Measurements from ENCODE around the gene THRB.

Gene THRB

GRCh38 chr3:24270204-24270691, 224.4 kb downstream of the THRB start:
- Histone ChIP-seq H3K36me3 (ENCODE audit: insufficient read depth, low read length) (no peaks in the 10 kb centered on the region), H3K9me3 (ENCODE audit: control insufficient read depth, insufficient read depth, low read length) (peaks cover under 1% of the 10 kb centered on the region; the same call in 1 of the 2 replicates), H3K4me1 (ENCODE audit: insufficient read depth, low read length) (peaks cover 8% of the 10 kb centered on the region; the same call in 1 of the 2 replicates), H3K9ac (ENCODE audit: low read depth, low read length) (no peak overlapping the region)

GRCh38 chr3:24264748-24265158, 229.9 kb downstream of the THRB start:
- H3K9me3 ChIP-seq (ENCODE audit: control insufficient read depth, insufficient read depth, low read length): peaks cover 5% of the 10 kb centered on the region; the same call in 1 of the 2 replicates
- no peaks in the 10 kb centered on the region for H3K4me1 ChIP-seq (ENCODE audit: insufficient read depth, low read length)
- no peaks in the 10 kb centered on the region for H3K36me3 ChIP-seq (ENCODE audit: insufficient read depth, low read length)
- no peak overlapping the region for H3K9ac ChIP-seq (ENCODE audit: low read depth, low read length)

- Histone ChIP-seq H3K9ac (ENCODE audit: low read depth, low read length) (no peak overlapping the region), H3K4me1 (ENCODE audit: insufficient read depth, low read length) (no peaks in the 10 kb centered on the region), H3K36me3 (ENCODE audit: insufficient read depth, low read length) (no peaks in the 10 kb centered on the region), H3K9me3 (ENCODE audit: control insufficient read depth, insufficient read depth, low read length) (peaks cover 5% of the 10 kb centered on the region; the same call in 1 of the 2 replicates)
Observed at GRCh38 chr3:24264011-24264410, 230.6 kb downstream of the THRB start.

GRCh38 chr3:24263069-24263668, 231.5 kb downstream of the THRB start:
- Histone ChIP-seq H3K9me3 (ENCODE audit: control insufficient read depth, insufficient read depth, low read length) (peaks cover 5% of the 10 kb centered on the region; the same call in 1 of the 2 replicates), H3K36me3 (ENCODE audit: insufficient read depth, low read length) (no peaks in the 10 kb centered on the region), H3K9ac (ENCODE audit: low read depth, low read length) (no peak overlapping the region), H3K4me1 (ENCODE audit: insufficient read depth, low read length) (no peaks in the 10 kb centered on the region)

GRCh38 chr3:24261521-24261920, 233.1 kb downstream of the THRB start:
- Histone ChIP-seq H3K4me1 (ENCODE audit: insufficient read depth, low read length) (no peaks in the 10 kb centered on the region), H3K9ac (ENCODE audit: low read depth, low read length) (no peak overlapping the region), H3K9me3 (ENCODE audit: control insufficient read depth, insufficient read depth, low read length) (peaks cover 5% of the 10 kb centered on the region; the same call in 1 of the 2 replicates), H3K36me3 (ENCODE audit: insufficient read depth, low read length) (no peaks in the 10 kb centered on the region)

- Histone ChIP-seq H3K36me3 (ENCODE audit: insufficient read depth, low read length) (no peaks in the 10 kb centered on the region), H3K9me3 (ENCODE audit: control insufficient read depth, insufficient read depth, low read length) (0 out of 2 replicates have a peak, but pooled peaks cover 2% of the 10 kb centered on the region), H3K4me1 (ENCODE audit: insufficient read depth, low read length) (no peaks in the 10 kb centered on the region), H3K9ac (ENCODE audit: low read depth, low read length) (no peak overlapping the region)
Observed at GRCh38 chr3:24259901-24260512, 234.6 kb downstream of the THRB start.

GRCh38 chr3:24258727-24259600, 235.7 kb downstream of the THRB start:
- Histone ChIP-seq H3K36me3 (ENCODE audit: insufficient read depth, low read length) (no peaks in the 10 kb centered on the region), H3K4me1 (ENCODE audit: insufficient read depth, low read length) (no peaks in the 10 kb centered on the region), H3K9me3 (ENCODE audit: control insufficient read depth, insufficient read depth, low read length) (no peaks in the 10 kb centered on the region), H3K9ac (ENCODE audit: low read depth, low read length) (no peak overlapping the region)

- Histone ChIP-seq H3K36me3 (ENCODE audit: insufficient read depth, low read length) (no peaks in the 10 kb centered on the region), H3K9me3 (ENCODE audit: control insufficient read depth, insufficient read depth, low read length) (no peaks in the 10 kb centered on the region), H3K9ac (ENCODE audit: low read depth, low read length) (no peak overlapping the region), H3K4me1 (ENCODE audit: insufficient read depth, low read length) (no peaks in the 10 kb centered on the region)
Observed at GRCh38 chr3:24258260-24258659, 236.4 kb downstream of the THRB start.

GRCh38 chr3:24255414-24255813, 239.2 kb downstream of the THRB start:
- H3K9me3 ChIP-seq (ENCODE audit: control insufficient read depth, insufficient read depth, low read length): no peaks in the 10 kb centered on the region
- no peak overlapping the region for H3K9ac ChIP-seq (ENCODE audit: low read depth, low read length)
- H3K4me1 ChIP-seq (ENCODE audit: insufficient read depth, low read length): no peaks in the 10 kb centered on the region
- no peaks in the 10 kb centered on the region for H3K36me3 ChIP-seq (ENCODE audit: insufficient read depth, low read length)

GRCh38 chr3:24254649-24255048, 240.0 kb downstream of the THRB start:
- H3K9ac ChIP-seq (ENCODE audit: low read depth, low read length): no peak overlapping the region
- no peaks in the 10 kb centered on the region for H3K9me3 ChIP-seq (ENCODE audit: control insufficient read depth, insufficient read depth, low read length)
- H3K36me3 ChIP-seq (ENCODE audit: insufficient read depth, low read length): no peaks in the 10 kb centered on the region
- H3K4me1 ChIP-seq (ENCODE audit: insufficient read depth, low read length): no peaks in the 10 kb centered on the region

- H3K9ac ChIP-seq (ENCODE audit: low read depth, low read length): no peak overlapping the region
- H3K36me3 ChIP-seq (ENCODE audit: insufficient read depth, low read length): no peaks in the 10 kb centered on the region
- no peaks in the 10 kb centered on the region for H3K4me1 ChIP-seq (ENCODE audit: insufficient read depth, low read length)
- no peaks in the 10 kb centered on the region for H3K9me3 ChIP-seq (ENCODE audit: control insufficient read depth, insufficient read depth, low read length)
Observed at GRCh38 chr3:24253336-24253735, 241.3 kb downstream of the THRB start.

- Histone ChIP-seq H3K9ac (ENCODE audit: low read depth, low read length) (no peak overlapping the region), H3K9me3 (ENCODE audit: control insufficient read depth, insufficient read depth, low read length) (no peaks in the 10 kb centered on the region), H3K4me1 (ENCODE audit: insufficient read depth, low read length) (no peaks in the 10 kb centered on the region), H3K36me3 (ENCODE audit: insufficient read depth, low read length) (no peaks in the 10 kb centered on the region)
Observed at GRCh38 chr3:24249523-24249922, 245.1 kb downstream of the THRB start.

GRCh38 chr3:24245056-24245455, 249.6 kb downstream of the THRB start:
- Histone ChIP-seq H3K36me3 (ENCODE audit: insufficient read depth, low read length) (no peaks in the 10 kb centered on the region), H3K9ac (ENCODE audit: low read depth, low read length) (no peak overlapping the region), H3K4me1 (ENCODE audit: insufficient read depth, low read length) (peaks cover 11% of the 10 kb centered on the region), H3K9me3 (ENCODE audit: control insufficient read depth, insufficient read depth, low read length) (no peaks in the 10 kb centered on the region)

- no peaks in the 10 kb centered on the region for H3K36me3 ChIP-seq (ENCODE audit: insufficient read depth, low read length)
- H3K4me1 ChIP-seq (ENCODE audit: insufficient read depth, low read length): peaks cover 11% of the 10 kb centered on the region
- H3K9ac ChIP-seq (ENCODE audit: low read depth, low read length): no peak overlapping the region
- H3K9me3 ChIP-seq (ENCODE audit: control insufficient read depth, insufficient read depth, low read length): no peaks in the 10 kb centered on the region
Observed at GRCh38 chr3:24244491-24244890, 250.2 kb downstream of the THRB start.
